ENCODE measurements around the gene DUS1L. TPM values are rescaled to one million over a fixed set of nuclear protein-coding genes. Genes with fewer than 3 reads are reported as not detected.
A peak's percentile ranks its signal among the peaks of the same experiment; 100 is the strongest.

Gene DUS1L
- total RNA-seq, 1 donor from 2014 or later: 64.6 TPM

DNA sequence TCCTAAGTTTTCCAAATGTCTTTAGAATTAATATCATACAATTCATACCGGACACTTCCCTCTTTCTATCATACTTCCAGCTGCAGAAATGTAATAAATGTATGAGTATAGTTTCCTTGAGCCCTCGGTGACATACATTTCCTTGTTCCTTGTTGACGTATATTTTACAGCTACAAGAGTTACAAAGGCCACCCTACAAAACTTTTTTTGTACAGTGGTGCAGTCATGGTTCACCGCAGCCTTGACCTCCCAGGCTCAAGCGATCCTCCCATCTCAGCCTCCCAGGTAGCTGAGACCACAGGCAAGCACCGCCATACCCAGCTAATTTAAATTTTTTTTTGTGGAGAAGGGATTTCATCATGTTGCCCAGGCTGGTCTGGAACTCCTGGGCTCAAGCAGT is 7.2 kb upstream of the DUS1L start:
- no peak for DNase-seq
- no peak overlapping the region for H3K4me3 ChIP-seq
- H3K27ac ChIP-seq (replicated peaks): no peak overlapping the region
- TF ChIP-seq, protein P1, sequence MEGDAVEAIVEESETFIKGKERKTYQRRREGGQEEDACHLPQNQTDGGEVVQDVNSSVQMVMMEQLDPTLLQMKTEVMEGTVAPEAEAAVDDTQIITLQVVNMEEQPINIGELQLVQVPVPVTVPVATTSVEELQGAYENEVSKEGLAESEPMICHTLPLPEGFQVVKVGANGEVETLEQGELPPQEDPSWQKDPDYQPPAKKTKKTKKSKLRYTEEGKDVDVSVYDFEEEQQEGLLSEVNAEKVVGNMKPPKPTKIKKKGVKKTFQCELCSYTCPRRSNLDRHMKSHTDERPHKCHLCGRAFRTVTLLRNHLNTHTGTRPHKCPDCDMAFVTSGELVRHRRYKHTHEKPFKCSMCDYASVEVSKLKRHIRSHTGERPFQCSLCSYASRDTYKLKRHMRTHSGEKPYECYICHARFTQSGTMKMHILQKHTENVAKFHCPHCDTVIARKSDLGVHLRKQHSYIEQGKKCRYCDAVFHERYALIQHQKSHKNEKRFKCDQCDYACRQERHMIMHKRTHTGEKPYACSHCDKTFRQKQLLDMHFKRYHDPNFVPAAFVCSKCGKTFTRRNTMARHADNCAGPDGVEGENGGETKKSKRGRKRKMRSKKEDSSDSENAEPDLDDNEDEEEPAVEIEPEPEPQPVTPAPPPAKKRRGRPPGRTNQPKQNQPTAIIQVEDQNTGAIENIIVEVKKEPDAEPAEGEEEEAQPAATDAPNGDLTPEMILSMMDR (IDR thresholded peaks at IDR 0.05; ENCODE audit: borderline replicate concordance): no peak
- H3K36me3 ChIP-seq: no peaks in the 10 kb centered on the region
- H3K27me3 ChIP-seq (ENCODE audit: low read depth): no peaks in the 10 kb centered on the region
- H3K9me3 ChIP-seq (replicated peaks): no peaks in the 10 kb centered on the region
- intact Hi-C loops (cut with micrococcal nuclease): no loop called here
- H3K4me1 ChIP-seq: no peaks in the 10 kb centered on the region

DNA sequence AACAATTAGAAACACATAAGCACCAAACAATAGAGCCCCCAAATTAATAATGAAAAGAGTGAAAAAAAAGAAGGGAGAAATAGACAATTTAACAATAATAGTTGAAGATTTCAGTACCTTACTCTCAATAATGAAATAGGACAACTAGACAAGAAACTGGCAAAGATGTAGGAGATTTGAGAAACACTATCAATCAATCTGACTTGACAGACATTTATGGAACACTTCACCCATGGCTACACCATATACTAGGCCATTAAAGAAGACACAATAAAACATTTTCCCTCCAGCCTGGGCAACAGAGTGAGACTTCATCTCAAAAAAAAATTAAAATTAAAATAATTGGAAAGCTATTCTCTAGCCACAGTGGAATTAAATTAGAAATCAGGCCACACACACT is 5.0 kb upstream of the DUS1L start:
- H3K27me3 ChIP-seq (ENCODE audit: low read depth): no peaks in the 10 kb centered on the region
- no peaks in the 10 kb centered on the region for H3K9me3 ChIP-seq (replicated peaks)
- no peaks in the 10 kb centered on the region for H3K36me3 ChIP-seq
- peaks cover 11% of the 10 kb centered on the region for H3K4me1 ChIP-seq
- H3K27ac ChIP-seq (replicated peaks): no peak overlapping the region
- TF ChIP-seq, protein P1 (IDR thresholded peaks at IDR 0.05; ENCODE audit: borderline replicate concordance): no peak
- no peak for DNase-seq
- intact Hi-C loops (cut with micrococcal nuclease): no loop called here
- H3K4me3 ChIP-seq: no peak overlapping the region

DNA sequence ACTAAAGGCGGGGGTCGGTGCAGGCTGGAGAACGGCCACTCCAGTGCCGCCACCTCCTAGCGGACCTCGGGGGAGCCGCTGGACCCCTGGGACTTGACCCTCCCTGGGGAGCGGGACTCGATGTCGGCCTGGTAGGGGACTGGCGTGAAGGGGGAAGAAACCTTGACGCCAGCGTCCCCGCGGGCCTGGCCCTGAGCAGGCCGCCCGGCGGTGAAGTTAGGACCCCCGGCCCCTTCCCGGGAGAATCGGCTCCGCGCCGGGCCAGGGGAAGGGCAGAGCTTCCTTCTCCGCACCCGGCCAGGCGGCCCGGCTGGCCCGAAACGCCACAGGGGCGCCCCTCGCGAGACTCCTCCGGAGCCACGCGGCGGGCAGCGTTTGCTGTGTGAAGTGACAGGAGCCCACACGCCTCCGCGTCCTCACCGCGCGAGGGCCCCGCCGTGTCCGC is 389 bp downstream of the DUS1L start:
- Histone ChIP-seq H3K36me3 (peaks cover 33% of the 10 kb centered on the region), H3K27ac (replicated peaks) (peak overlapping the region; percentile 86), H3K4me3 (peak overlapping the region; percentile 97), H3K9me3 (replicated peaks) (no peaks in the 10 kb centered on the region), H3K4me1 (peaks cover 30% of the 10 kb centered on the region), H3K27me3 (ENCODE audit: low read depth) (no peaks in the 10 kb centered on the region)
- intact Hi-C loops (cut with micrococcal nuclease): no loop called here
- TF ChIP-seq, protein P1 (IDR thresholded peaks at IDR 0.05; ENCODE audit: borderline replicate concordance): no peak
- no peak for DNase-seq

DNA sequence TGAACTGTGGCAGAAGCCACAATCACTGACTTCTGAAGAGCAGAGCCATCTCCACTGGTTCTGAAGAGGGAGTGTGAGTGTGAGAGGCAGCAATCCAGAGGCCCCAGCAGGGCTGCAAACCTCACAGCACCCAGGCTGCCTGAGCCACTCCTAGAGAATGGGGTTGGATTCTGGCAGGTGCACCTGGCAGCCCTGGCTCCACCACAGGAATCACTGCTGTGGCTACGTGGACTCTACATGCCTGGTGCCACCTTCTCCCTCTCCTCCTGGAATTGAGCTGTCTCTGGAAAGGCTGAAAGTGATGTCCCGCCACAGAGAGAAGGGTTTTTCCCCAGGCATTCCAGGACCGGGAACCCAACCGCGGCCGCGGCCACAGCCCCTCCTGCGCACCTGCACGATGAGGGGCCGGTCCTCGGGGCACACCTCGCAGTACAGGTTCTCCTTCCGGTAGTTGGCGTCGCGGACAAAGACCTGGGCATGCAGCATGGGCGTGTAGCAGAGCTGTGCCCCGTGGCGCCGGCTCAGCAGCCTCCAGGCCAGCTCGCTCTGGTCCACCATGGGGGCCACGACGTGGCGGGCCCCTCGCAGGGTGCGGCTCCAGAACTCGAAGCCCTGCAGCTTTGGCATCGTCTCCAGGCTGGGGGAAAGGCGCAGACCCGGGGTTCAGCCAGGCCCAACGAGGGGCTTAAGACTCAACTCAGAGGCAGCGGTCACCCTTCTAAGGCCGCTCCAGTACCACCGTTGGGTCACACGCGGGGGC is 991 bp downstream of the DUS1L start:
- DNase-seq: no peak
- Histone ChIP-seq H3K9me3 (replicated peaks) (no peaks in the 10 kb centered on the region), H3K4me1 (peaks cover 30% of the 10 kb centered on the region), H3K27ac (replicated peaks) (peak overlapping the region; percentile 86), H3K27me3 (ENCODE audit: low read depth) (no peaks in the 10 kb centered on the region), H3K36me3 (peaks cover 39% of the 10 kb centered on the region), H3K4me3 (peak overlapping the region; percentile 97)
- intact Hi-C loops (cut with micrococcal nuclease): no loop called here
- TF ChIP-seq, protein P1 (IDR thresholded peaks at IDR 0.05; ENCODE audit: borderline replicate concordance): no peak

DNA sequence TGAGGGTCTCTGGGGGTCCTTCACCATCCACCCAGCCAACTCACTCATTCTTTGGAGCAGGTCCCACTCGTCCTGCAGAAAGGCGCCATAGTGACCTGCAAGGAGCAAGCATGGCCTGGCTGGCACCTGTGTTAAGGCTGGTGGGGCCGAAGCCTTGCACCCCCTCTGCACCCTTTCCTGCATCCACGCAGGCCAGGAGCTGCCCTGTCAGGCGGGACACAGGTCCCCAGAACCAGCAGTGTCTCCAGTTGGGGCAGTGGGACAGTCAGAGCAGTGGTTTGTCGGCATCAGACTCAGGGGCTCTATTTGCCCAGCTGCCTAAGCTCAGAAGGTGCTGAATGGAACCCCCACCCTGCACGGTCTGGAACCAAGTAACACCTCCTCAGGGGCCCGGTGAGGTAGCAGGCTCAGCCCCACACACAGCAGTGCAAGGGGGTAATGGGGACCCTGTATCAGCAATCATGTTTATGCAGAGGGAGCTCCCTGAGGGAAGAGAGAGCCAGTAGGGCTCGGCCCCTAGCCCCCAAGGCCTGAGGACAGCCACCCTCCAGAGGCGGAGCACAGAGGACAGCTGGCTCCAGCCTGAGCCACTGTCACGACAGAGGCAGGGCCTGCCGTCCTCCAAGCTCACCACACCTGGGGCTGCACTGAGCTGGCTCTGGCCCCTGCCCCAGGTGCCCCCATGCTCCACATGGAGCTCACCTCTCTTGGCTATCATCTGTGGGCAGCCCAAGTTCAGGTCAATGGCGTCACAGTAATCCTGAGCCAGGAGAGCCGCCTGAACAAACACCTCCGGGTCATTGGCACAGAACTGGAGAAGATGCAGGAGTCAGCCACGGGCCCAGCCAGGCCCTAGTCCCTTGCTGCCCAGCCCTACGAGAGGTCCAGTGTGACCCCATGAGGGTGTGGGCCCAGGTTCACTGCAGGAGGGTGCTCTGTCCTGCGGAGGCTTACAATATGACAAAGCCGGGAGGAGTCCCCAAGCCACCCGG is 1.9 kb downstream of the DUS1L start:
- H3K27me3 ChIP-seq (ENCODE audit: low read depth): no peaks in the 10 kb centered on the region
- intact Hi-C loops (cut with micrococcal nuclease): no loop called here
- TF ChIP-seq, protein P1 (IDR thresholded peaks at IDR 0.05; ENCODE audit: borderline replicate concordance): no peak
- peaks cover 47% of the 10 kb centered on the region for H3K36me3 ChIP-seq
- peaks cover 30% of the 10 kb centered on the region for H3K4me1 ChIP-seq
- DNase-seq: no peak
- peak overlapping the region; percentile 97 for H3K4me3 ChIP-seq
- no peak overlapping the region for H3K27ac ChIP-seq (replicated peaks)
- H3K9me3 ChIP-seq (replicated peaks): no peaks in the 10 kb centered on the region
